Measurements from ENCODE around the gene PTGES3.

- TF ChIP-seq RARB (CRISPR knock-in tag; IDR thresholded peaks at IDR 0.05) = no peak
- no peak for TF ChIP-seq CREB5 (CRISPR knock-in tag; IDR thresholded peaks at IDR 0.05; ENCODE audit: low read depth)
- TF ChIP-seq PATZ1 (CRISPR knock-in tag; IDR thresholded peaks at IDR 0.05; ENCODE audit: borderline replicate concordance) = no peak
- no peak for TF ChIP-seq PPARA (CRISPR knock-in tag; IDR thresholded peaks at IDR 0.05; ENCODE audit: borderline replicate concordance)
- no peak for TF ChIP-seq TCF4 (CRISPR knock-in tag; IDR thresholded peaks at IDR 0.05; ENCODE audit: borderline replicate concordance)
- no peak for TF ChIP-seq ZNF565 (CRISPR knock-in tag; conservative IDR thresholded peaks at IDR 0.05; ENCODE audit: low read depth)
- TF ChIP-seq ZFP3 (CRISPR knock-in tag; IDR thresholded peaks at IDR 0.05) = no peak
- TF ChIP-seq TSHZ2 (CRISPR knock-in tag; IDR thresholded peaks at IDR 0.05) = no peak
Observed at GRCh38 chr12:56676851-56677580, 11.1 kb downstream of the PTGES3 start.
